ENCODE data around the gene MAEL. TPM values are rescaled to one million over a fixed set of nuclear protein-coding genes. Genes with fewer than 3 reads are reported as not detected.
A peak's percentile ranks its signal among the peaks of the same experiment; 100 is the strongest.

MAEL gene
- polyA plus RNA-seq, 4 donors = 1.4 to 3.2 (median 2.4) TPM

DNA sequence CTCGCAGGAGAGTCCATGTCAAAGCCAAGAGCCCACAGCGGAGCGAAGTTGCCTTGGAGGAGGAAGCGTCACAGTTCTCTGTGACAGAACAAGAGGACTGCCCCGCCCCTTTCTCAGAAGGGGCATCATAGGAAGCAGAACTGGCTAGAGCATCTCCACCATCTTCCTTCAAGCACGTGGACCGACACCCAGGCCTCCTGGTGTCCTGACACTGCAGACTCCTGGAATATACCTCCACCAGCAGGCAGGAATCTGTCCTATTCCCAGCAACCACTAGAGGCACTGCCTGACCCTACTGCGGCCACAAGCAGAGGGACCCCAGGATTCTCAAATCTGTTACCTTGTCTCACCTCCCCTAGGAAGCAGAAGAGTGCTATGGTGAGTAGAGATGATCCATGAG is 63.3 kb downstream of the MAEL start:
- DNase-seq (ENCODE audit: low read depth in 4 of 4, low spot score in 3 of 4) = no peak

DNA sequence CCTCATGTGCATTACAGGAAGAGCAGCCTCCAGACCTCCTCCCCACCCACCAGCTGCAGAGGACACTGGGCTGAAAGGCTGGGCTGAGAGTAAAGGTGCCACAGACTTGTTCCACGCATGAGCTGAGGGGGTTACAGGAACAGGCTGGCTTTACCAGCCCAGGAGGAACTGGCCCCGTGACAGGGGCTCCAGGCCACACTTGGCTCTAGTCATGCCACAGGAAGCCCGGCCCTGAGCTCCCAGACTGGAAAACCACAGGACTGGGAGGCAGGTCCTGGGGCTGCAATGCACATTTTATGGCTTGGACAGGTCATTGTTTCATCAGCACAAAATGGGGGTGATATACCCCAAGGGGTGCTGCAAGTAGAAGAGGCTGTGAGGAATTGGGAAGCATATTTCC is 65.5 kb downstream of the MAEL start:
- DNase-seq (ENCODE audit: low read depth in 4 of 4, low spot score in 3 of 4) = no peak

DNA sequence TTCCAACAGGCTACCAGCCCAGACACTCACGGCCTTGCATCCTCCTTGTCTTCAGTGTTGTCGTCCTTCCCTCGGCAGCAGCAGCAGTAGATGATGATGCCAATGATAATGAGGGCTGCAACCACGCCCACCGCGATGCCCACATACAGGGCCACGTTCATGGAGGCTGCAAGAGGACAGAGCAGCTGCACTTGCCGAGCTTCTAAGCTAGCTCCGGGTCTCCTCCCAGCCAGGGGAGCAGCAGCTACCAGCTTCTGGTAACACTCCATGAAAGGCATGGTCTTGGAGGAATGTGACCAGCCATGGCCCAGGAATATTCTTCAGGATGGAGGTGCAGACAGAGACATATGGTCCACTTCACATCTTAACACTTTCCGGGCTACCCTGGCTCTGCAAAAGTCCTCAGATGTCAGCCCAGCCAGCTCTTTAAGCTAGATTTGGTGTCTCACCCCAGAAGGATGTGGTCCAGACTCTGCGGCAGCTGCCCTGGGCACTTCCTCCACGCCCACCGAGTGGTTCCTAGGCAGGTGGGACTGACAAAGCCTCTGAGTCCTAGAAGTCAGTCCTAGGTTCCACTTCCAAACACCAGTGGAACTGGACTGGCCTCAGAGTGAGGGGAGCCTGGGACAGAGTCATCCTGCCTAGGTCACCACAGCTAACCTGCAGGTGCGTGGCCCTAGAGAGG is 66.0 kb downstream of the MAEL start:
- no peak for DNase-seq (ENCODE audit: low read depth in 4 of 4, low spot score in 3 of 4)

DNA sequence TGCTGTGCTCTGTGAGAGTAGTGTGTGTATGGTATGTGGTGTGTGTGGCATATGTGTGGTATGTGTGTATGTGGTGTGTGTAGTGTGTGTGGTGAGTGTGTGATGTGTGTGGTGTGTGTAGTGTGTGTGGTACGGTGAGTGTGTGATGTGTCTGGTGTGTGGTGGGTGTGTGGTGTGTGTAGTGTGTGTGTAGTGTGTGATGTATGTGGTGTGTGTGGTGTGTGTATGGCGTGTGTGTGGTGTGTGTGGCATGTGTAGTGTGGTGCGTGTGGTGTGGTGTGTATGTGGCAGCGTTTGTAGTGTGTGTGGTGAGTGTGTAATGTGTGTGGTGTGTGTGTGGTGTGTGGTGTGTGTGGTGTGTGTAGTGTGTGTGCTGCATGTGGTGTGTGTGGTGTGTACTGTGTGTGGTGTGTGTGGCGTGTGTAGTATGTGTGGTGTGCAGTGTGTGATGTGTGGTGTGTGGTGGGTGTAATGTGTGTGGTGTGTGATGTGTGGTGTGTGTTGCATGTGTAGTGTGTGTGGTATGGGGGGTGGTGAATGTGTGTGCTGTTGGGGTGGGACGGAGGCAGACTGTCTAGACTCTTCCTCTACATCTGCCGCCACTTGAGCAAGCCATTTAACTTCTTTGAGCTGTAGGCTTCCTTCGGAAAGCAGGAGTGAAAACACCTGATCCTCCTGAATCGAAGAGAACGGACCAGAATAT is 67.6 kb downstream of the MAEL start:
- DNase-seq (ENCODE audit: low read depth in 4 of 4, low spot score in 3 of 4) = no peak

DNA sequence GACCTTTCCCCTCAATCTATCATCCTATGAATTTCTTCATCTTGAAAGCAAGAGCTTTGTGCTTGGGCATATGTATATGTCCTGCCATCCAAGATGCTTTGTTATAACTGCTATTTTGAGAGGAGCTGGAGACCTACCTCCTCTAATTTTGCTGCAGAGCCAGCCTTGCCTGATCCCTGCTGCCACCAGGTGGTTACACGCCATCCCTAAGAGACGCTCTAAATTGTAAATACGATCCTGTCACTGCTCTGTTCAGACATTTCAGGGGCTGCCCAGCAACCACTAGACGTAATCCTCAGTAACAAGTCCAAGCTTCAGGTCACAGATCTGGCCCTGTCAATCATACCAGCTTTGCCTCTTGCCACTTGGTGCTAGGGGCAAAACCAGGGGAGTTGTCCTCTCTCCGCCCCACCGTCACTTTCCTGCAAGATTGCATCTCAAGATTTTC is 68.2 kb downstream of the MAEL start:
- DNase-seq (ENCODE audit: low read depth in 4 of 4, low spot score in 3 of 4) = peak in 1 of 4 donors; percentile 53

DNA sequence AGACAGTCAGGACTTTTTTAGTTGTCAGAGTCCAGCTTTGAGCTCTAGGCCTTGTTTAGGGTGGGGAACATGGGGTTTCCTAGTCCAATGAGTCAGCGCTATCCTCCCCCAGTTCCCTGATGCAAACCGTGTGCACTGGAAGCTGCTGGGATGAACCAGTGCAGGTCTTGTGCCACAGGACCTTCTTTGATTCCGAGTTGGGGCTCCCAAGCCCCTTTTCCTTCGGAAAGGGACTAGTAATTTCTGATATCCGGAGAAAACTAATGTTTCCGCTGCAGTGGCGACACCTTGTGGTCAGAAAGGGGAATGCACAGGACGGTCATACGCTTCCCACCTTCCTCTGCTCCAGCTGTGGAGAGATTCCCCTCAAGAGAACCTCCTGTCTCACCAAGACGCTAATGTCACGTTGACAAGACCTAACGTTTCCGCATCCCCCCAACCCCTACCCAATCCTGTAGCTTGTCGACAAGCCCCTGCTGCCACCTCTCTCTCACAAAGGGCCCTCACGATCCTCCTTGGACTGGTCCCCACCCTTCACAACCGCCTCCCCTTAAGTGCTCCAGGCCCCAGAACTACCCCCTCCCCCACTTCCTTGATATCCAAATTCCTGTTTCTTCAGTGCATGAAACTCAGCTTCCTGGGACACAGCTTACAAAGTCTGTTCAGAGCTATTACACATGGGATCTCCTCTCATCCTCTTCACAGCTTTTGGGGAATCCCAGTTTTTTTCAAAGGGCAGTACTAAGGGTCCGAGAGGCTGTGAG is 70.1 kb downstream of the MAEL start:
- peak in 1 of 4 donors; percentile 55 for DNase-seq (ENCODE audit: low read depth in 4 of 4, low spot score in 3 of 4)

DNA sequence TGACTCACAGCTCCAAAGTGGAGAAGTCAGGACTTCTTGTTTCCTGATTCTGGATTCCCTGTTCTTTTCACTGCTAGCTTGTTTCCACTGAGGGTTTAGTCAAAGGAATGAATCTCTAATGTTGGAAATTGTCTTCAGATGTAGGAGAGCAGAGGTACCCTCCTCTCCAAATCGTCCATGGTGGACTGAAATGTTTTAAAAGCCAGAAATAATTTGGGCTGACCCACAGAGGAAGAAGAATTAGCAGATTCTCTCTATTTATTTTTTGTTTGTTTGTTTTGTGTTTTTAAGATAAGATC is 70.7 kb downstream of the MAEL start:
- DNase-seq (ENCODE audit: low read depth in 4 of 4, low spot score in 3 of 4) = no peak

DNA sequence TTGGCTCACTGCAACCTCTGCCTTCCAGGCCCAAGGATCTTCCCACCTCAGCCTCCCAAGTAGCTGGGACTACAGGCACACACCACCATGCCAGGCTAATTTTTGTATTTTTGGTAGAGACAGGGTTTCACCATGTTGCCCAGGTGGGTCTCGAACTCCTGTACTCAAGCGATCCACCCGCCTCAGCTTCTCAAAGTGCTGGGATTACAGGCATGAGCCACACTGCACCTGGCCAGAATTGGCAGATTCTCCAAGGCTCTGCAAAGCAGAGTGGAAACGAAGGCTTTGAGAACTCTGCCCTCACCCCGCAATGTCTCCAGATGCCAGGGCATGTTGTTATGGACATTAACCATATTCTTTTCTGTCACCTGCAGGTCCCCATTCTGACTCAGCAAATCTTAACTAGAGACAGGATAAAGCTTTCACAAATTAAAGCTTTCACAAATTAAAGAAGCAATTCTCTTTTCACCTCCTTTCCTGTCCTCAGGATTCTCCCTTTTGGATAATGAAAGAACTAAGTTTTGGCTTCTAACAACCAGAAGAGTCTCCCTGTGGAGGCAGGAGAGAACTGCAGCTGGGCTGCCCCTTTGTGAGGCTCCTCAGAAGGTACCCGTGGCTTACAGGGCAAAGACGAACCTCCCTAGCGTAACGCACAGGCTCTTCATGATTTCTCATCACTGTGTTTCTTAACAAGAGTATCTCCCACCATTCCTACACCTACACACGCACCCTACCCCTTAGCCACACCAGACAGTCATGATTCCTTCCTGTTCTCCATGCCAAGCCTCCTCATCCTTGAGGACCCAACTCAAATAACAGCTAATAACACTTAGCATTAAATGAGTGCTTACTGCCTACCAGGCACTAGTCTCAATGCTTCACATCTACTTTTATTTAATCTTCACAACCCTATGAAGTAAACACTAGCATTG is 71.3 kb downstream of the MAEL start:
- DNase-seq (ENCODE audit: low read depth in 4 of 4, low spot score in 3 of 4) = no peak

DNA sequence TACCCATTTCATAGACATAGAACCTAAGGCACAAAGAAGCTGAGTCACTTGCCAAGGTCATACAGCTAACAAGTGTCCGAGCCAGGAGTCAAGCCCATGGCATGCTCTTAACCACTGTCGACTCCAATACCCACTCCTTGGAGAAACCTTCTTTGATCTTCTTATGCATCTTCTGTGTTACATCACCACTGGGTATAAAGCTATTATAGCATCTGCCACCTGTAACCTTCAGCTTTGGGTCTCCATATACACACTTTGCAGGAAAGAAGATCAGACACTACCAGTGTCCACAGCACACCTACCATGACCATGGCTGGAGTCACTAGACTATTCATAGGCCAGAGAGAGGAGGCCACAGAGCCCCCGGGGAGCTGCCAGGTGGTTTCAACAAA is 72.0 kb downstream of the MAEL start:
- no peak for DNase-seq (ENCODE audit: low read depth in 4 of 4, low spot score in 3 of 4)

DNA sequence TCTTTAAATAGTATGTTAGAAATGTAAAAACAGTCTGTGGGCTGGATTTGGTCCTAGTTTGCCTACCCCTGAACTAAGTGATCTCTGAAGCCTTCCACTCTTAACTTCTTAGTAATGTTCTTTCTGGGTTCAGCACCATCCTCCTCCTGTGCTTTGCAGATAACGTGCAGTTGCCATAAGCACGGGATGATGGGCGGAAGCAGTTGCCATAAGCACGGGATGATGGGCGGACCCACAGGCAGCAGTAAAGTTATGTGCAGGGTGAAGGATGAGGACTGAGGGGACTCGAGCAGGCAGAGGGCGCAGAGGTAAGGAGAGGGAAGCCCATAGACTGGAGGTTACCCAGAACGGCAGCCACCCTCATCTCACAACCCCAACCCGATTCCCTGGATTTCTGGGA is 75.5 kb downstream of the MAEL start:
- DNase-seq (ENCODE audit: low read depth in 4 of 4, low spot score in 3 of 4) = no peak

DNA sequence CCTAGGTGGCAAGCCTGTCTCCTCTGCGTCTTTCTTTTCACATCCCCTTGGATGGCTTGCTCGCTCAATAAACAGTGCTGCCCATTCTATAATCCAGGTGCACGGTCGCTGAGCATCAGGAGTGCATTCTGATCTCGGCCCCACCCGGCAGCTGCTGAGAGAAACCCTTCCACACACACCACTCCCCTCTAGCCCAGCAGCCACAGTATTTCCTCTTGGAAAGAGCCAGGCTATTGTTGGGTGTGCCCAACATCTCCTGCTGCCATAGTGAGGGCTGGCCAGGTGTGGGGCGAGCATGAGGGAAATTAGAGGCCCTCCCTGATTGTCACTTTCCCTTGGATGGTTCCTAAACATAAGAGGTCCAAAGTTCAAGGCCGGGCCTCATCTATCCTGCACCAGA is 76.4 kb downstream of the MAEL start:
- DNase-seq (ENCODE audit: low read depth in 4 of 4, low spot score in 3 of 4) = no peak

DNA sequence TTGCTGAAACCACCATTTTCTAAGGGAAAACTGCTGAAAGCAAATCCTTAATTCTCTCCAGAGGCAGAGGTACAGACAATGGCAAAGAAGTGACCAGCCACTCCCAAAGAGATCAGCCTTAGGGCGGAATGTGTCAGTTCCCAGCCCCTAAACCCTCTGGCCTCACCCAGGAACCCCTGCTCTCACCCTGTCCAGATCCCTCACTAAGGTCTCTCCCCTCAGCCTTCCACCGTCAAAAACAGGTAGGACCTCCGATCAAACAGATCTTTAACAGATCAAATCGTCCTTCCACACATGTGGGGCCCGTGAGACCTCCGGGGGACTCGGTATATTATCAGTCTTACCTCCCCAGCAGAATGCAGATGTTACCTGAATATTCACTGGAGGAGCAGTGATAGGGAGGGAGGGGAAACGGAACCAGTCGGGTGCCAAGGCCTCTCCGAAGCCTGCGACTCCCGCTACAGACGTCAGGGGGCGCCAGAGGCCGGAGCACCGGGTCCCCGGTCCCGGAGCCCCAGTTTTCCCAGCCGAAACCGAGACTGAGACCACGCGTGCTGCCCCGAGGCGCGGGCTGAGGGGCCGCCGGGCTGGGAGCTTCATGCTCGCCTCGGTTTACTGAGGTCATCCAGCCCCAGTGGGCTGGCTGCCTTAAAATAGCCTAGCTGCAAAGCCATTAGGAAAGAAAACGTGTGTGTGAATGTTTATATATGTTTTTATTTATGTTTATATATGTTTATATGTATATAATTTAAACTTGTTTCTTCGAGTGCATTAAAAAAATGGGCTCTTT is 77.4 kb downstream of the MAEL start:
- no peak for DNase-seq (ENCODE audit: low read depth in 4 of 4, low spot score in 3 of 4)

DNA sequence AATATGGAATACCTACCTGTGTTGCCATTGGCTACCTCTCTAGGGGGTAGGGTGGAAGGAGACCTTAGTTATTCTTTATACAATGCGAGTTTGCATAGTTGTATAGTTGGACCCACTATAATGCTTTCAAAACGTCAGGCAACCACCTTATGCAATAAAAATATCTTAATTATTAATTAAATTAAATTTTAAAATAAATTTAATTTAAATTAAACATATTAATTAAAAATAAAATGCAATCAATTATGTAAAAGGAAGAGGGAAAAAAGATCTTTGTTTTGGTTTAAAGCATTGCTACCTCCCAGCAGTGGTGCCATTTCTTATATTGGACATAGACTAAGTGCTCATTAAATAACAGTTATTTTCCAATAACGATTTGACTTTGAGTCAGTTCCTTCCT is 78.8 kb downstream of the MAEL start:
- no peak for DNase-seq (ENCODE audit: low read depth in 4 of 4, low spot score in 3 of 4)

DNA sequence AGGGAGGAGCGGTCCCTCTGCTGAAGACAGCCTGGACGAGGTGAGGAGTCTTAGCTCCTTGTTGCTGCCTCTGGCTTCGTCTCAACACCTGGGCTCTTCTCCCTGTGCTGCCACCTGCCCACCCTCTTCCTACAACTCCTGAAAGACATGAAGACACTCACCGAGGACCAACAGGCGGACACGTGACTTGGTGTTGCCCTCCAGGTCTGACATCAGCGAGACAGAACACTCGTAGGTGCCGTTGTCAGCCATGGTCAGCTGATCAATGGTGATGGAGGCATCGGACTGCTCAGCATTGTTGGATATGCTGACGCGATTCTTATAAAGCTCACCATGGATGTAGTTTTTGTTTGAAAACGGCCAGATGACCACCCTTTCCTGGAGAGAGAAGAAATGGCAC is 79.7 kb downstream of the MAEL start:
- DNase-seq (ENCODE audit: low read depth in 4 of 4, low spot score in 3 of 4) = no peak

DNA sequence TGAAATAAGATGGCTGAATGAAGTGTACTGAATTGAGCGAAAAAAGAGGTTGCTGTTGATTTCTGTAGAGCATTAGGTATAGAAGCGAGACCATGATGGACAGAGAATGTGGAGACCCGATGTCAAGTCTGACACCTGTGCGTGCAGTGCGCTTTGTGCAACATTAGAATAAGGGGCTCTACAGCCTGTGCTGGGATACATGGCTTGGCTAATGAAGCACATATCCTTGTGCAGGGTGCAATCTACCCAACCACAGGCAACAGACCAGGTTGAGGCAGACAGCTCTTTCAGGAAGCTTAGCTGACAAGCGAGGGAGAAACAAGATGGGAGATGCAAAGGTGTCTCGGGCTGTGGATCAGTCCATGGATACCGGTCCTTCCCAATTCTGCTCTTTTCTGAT is 82.2 kb downstream of the MAEL start:
- DNase-seq (ENCODE audit: low read depth in 4 of 4, low spot score in 3 of 4) = no peak

Other genes with a start within 250 kb of the MAEL start
- 10 to 100 TPM; 27.3 to 45.2 (median 43.1) TPM for gene POGK, start 149.8 kb upstream of the MAEL start, polyA plus RNA-seq (ENCODE audit: insufficient read length in 4 of 4)
- gene TADA1, start 113.0 kb upstream of the MAEL start, polyA plus RNA-seq (ENCODE audit: insufficient read length in 4 of 4) = 10 to 100 TPM; 20.0 to 29.2 (median 26.4) TPM
- gene ILDR2, start 13.7 kb upstream of the MAEL start, polyA plus RNA-seq (ENCODE audit: insufficient read length in 4 of 4) = 10 to 100 TPM in 3 of 4 donors, 1 to 10 TPM in 1; 3.0 to 15.6 (median 15.1) TPM
- 1 to 10 TPM in 1 of 4 donors, under 1 TPM in 3; 0.22 to 1.7 (median 0.90) TPM for gene GPA33, start 101.1 kb downstream of the MAEL start, polyA plus RNA-seq (ENCODE audit: insufficient read length in 4 of 4)
- 1 to 10 TPM in 1 of 4 donors, under 1 TPM in 3; 0.40 to 1.4 (median 0.60) TPM for gene STYXL2, start 104.8 kb downstream of the MAEL start, polyA plus RNA-seq (ENCODE audit: insufficient read length in 4 of 4)
- gene POU2F1, start 231.6 kb downstream of the MAEL start, polyA plus RNA-seq (ENCODE audit: insufficient read length in 4 of 4) = 10 to 100 TPM in 3 of 4 donors, 1 to 10 TPM in 1; 8.1 to 16.6 (median 16.2) TPM

Data from left renal pelvis (tissue), 4 donors.